HG02852 (cell line): Measurements from ENCODE around the gene EIF1AX.
"Not testable (repeated sequence)": the region's sequence is repeated elsewhere in the genome, so short reads cannot be mapped to it uniquely, and the experiment has no call there.

Source experiments
- ATAC-seq: cut with Tn5 transposase; IDR thresholded peaks from one replicate; pipeline ENCODE4 v1.9.1; 2021; ENCODE audit warnings: mild to moderate bottlenecking, moderate library complexity; ENCODE audit not compliant: unreplicated experiment

The EIF1AX gene

GRCh38 chrX:20141281-20142220 lies at the start of gene EIF1AX:
EIF1AX (minus strand) TSS chrX:20141838; CDS start chrX:20141640, 198 bp downstream.
- ATAC-seq: peak; percentile 98

GRCh38 chrX:20189171-20189570 lies 47.5 kb upstream of the EIF1AX start:
- ATAC-seq: no peak

GRCh38 chrX:20181598-20182329 lies 40.1 kb upstream of the EIF1AX start:
- ATAC-seq: peak; percentile 64

GRCh38 chrX:20177093-20177492 lies 35.5 kb upstream of the EIF1AX start:
- no peak for ATAC-seq

- ATAC-seq: no peak
Observed at GRCh38 chrX:20173856-20174255, 32.2 kb upstream of the EIF1AX start.

- ATAC-seq: no peak
Observed at GRCh38 chrX:20173313-20173712, 31.7 kb upstream of the EIF1AX start.

- ATAC-seq: no peak
Observed at GRCh38 chrX:20171887-20172286, 30.2 kb upstream of the EIF1AX start.

- not testable (repeated sequence) for ATAC-seq
Observed at GRCh38 chrX:20162516-20162915, 20.9 kb upstream of the EIF1AX start.

GRCh38 chrX:20159797-20160385 lies 18.3 kb upstream of the EIF1AX start:
- ATAC-seq: no peak

GRCh38 chrX:20151689-20152088 lies 10.1 kb upstream of the EIF1AX start:
- no peak for ATAC-seq

- ATAC-seq: no peak
Observed at GRCh38 chrX:20149326-20149725, 7.7 kb upstream of the EIF1AX start.

- ATAC-seq: no peak
Observed at GRCh38 chrX:20147561-20147960, 5.9 kb upstream of the EIF1AX start.

GRCh38 chrX:20144491-20144890 lies 2.9 kb upstream of the EIF1AX start:
- no peak for ATAC-seq

GRCh38 chrX:20143561-20143960 lies 1.9 kb upstream of the EIF1AX start:
- no peak for ATAC-seq

GRCh38 chrX:20143111-20143510 lies 1.5 kb upstream of the EIF1AX start:
- no peak for ATAC-seq

- ATAC-seq: no peak
Observed at GRCh38 chrX:20140420-20140819, 1.2 kb downstream of the EIF1AX start.

- no peak for ATAC-seq
Observed at GRCh38 chrX:20139966-20140365, 1.7 kb downstream of the EIF1AX start.

- ATAC-seq: no peak
Observed at GRCh38 chrX:20135944-20136343, 5.7 kb downstream of the EIF1AX start.

- ATAC-seq: no peak
Observed at GRCh38 chrX:20132666-20133065, 9.0 kb downstream of the EIF1AX start.

- no peak for ATAC-seq
Observed at GRCh38 chrX:20130357-20130756, 11.3 kb downstream of the EIF1AX start.

- ATAC-seq: no peak
Observed at GRCh38 chrX:20129547-20129946, 12.1 kb downstream of the EIF1AX start.

- ATAC-seq: no peak
Observed at GRCh38 chrX:20128670-20129069, 13.0 kb downstream of the EIF1AX start.
